RKO (cell line): ENCODE measurements around the gene ACOT12.
"Not testable (repeated sequence)": the region's sequence is repeated elsewhere in the genome, so short reads cannot be mapped to it uniquely, and the experiment has no call there.

Experiments used
- DNase-seq: peaks from one replicate; pipeline ENCODE4 v3.0.0-alpha.2; 2016; ENCODE audit warnings: low spot score

The ACOT12 gene

GRCh38 chr5:81393783-81394718 lies at the start of gene ACOT12:
TSS of gene ACOT12 (minus strand) at chr5:81394134. CDS start at chr5:81394114, 20 bp downstream.
- DNase-seq: no peak

- DNase-seq: no peak
These were observed 41.1 kb upstream of the ACOT12 start for GRCh38 chr5:81435023-81435422.

- no peak for DNase-seq
These were observed 36.1 kb upstream of the ACOT12 start for GRCh38 chr5:81429985-81430384.

GRCh38 chr5:81429363-81429762 lies 35.4 kb upstream of the ACOT12 start:
- DNase-seq: no peak

DNA sequence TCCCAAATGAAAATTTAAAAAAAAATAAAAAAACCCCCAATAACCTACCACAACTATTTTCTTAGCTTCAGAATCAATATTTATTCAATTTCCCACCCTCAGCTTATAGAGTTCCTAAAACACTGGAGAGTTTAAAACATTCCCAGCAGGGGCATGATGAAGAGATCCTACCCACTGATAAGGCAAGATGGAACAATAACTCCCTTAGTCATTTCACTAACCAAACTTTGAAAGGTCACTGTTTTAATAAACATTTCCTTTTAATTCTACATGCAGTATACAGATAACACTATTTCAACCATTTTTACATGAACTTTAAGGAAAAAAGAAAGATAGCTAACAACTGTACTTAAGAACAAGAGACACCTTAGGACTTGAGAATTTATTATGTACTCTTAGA lies 34.9 kb upstream of the ACOT12 start:
- DNase-seq: no peak

- DNase-seq: no peak
These were observed 34.5 kb upstream of the ACOT12 start for GRCh38 chr5:81428446-81428845.

- DNase-seq: no peak
These were observed 33.6 kb upstream of the ACOT12 start for GRCh38 chr5:81427566-81427965.

- DNase-seq: no peak
These were observed 32.6 kb upstream of the ACOT12 start for GRCh38 chr5:81426359-81427030.

GRCh38 chr5:81425569-81425968 lies 31.6 kb upstream of the ACOT12 start:
- DNase-seq: peak; percentile 67

DNA sequence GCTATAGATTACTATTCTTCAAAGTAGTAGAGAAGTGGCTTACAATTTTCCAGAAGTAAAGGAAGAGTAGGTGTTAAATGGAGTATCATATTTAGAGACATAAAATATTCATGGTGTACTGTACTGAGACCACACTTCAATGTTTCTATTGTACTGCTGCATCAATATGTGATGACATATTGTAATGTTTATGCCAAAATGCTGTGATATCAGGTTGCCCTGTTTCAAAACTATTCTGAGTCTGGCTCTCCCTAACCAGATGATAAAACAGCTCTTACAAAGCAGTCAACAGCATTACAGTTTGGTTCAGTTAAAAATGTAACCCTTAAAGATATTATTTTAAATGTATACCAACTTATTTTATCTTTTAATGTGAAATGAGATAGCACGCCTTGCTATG lies 30.8 kb upstream of the ACOT12 start:
- no peak for DNase-seq

- no peak for DNase-seq
These were observed 28.7 kb upstream of the ACOT12 start for GRCh38 chr5:81422671-81423070.

GRCh38 chr5:81420039-81420667 lies 26.2 kb upstream of the ACOT12 start:
- DNase-seq: peak; percentile 88

- DNase-seq: no peak
These were observed 24.7 kb upstream of the ACOT12 start for GRCh38 chr5:81418606-81419005.

DNA sequence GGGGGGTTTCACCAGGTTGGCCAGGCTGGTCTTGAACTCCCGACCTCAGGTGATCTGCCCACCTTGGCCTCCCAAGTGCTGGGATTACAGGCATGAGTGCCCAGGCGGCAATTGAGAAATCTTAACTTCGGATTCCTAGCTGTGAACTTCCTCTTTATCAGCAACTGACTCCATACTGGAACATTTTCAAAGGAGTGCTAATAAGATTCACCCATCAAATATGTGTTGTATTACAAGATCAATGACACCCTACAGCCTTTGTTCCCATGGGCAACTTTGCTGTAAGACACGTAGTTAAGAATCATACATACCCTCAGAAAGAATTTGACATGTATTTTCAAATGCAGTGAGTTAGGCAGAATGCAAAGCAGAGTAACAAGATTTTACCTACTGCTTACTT lies 23.1 kb upstream of the ACOT12 start:
- no peak for DNase-seq

DNA sequence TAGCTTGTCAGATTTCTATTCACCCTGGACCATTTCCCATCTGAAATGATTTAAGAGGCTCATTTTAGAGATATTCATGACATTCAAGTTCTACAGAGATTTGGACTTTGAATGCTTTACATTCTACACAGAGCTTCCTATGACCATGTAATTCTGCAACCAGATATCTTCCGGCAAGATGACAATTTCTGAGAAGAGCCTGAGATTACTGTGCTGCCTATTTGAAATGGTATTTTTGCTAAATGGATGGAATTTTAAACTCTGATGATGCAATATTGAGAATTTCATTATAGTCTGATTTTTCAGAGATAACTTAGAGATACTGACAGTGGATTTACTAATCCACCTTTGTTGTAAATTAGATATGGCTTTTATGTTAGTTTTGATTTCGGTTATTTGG lies 16.0 kb upstream of the ACOT12 start:
- no peak for DNase-seq

DNA sequence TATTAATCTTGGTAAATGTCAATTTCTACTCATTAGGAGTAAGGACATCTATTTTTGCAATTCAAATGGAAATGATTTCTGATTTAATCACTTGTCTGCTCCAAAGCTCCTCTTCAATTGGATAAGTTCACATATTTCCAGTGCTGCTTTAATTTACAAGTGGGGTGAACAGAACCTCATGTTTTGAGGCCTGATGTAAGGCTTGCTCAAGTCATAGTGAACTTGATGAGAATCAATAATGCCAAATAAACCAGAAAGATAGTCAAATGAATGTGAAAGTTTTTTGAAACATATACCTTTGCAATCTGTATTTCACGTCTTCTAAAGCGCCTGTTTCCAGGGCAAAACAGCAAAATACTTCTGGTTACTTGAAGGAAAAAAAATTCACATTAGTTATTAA lies 15.4 kb upstream of the ACOT12 start:
- DNase-seq: no peak

GRCh38 chr5:81408496-81408895 lies 14.6 kb upstream of the ACOT12 start:
- no peak for DNase-seq

- DNase-seq: not testable (repeated sequence)
These were observed 13.9 kb upstream of the ACOT12 start for GRCh38 chr5:81407811-81408210.

GRCh38 chr5:81405126-81405891 lies 11.4 kb upstream of the ACOT12 start:
- no peak for DNase-seq

DNA sequence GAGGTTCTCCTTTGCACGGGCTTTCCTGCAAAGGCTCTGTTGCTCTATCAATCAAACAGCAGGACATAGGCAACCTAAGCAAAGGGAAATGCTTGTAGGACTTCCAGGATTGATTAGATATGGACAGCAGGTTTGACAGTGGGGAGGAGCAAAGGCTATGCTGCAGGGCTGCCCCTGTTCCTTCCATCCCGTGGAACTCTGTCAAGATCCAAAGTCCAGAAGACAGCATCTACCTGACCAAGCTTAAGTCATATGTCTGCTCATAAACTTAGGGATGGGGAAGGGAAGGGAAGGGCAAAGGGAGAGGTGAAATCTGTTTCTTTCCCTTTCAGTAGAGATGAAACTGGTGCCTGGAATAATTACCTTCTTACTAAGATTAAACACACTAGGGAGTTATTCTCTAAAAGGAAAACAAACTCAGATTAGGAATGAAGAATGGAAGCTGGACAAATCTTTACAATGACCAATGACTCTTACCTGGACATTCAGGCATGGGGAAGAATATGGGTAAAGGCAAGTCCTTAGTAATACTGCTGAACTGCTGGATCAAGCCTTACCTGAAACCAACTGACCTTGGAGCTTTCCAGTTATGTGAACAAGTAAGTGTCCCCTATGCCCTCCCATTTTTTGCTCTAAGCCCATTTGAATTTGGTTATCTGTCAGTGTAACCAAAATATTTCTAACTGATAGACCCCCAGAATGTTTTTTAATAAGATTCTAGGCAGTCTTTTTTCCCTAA lies 8.4 kb upstream of the ACOT12 start:
- DNase-seq: no peak

- no peak for DNase-seq
These were observed 7.3 kb upstream of the ACOT12 start for GRCh38 chr5:81401266-81401665.
